Thoracic aorta (tissue), 2 donors: ENCODE results near the gene ARTN. TPM values are rescaled to one million over a fixed set of nuclear protein-coding genes. Genes with fewer than 3 reads are reported as not detected.

Experiments used
- ATAC-seq: fragments of 150-250 bp; one replicate; pipeline ENCODE4 v1.8.0; 2017; ENCODE audit warnings: low read depth; ENCODE audit not compliant: insufficient number of reproducible peaks, low FRiP score
- DNase-seq: peaks from one replicate; pipeline ENCODE4 v3.0.0-alpha.2; 2020; ENCODE audit warnings: low spot score
- H3K27ac ChIP-seq, 2 donors: fragments of 200-600 bp; sonication (generic); 1 replicate in 1 of 2; 2 replicates in 1 of 2; pipeline ENCODE4 v1.5.1; 2016; ENCODE audit warnings: mild to moderate bottlenecking in 2 of 2, moderate library complexity in 2 of 2
- H3K27me3 ChIP-seq: fragments of 200-600 bp; sonication (generic); replicated peaks from 2 replicates; pipeline ENCODE4 v1.6.0; 2016; ENCODE audit warnings: mild to moderate bottlenecking; ENCODE audit not compliant: insufficient read depth
- H3K36me3 ChIP-seq: fragments of 200-600 bp; sonication (generic); one replicate; pipeline ENCODE4 v1.5.1; 2016
- H3K4me1 ChIP-seq, 2 donors: fragments of 200-600 bp; sonication (generic); 1 replicate in 1 of 2; 2 replicates in 1 of 2; pipeline versions ENCODE4 v1.5.1 to v1.6.0; 2016; ENCODE audit warnings: low read depth in 2 of 2, mild to moderate bottlenecking in 1 of 2; ENCODE audit not compliant: control insufficient read depth in 1 of 2
- H3K4me3 ChIP-seq: fragments of 200-600 bp; sonication (generic); 2 replicates; pipeline ENCODE4 v1.5.1; 2016; ENCODE audit warnings: mild to moderate bottlenecking
- H3K9me3 ChIP-seq: fragments of 200-600 bp; sonication (generic); 2 replicates; pipeline ENCODE4 v1.5.1; 2016
- total RNA-seq, 2 donors: library from RNA; depleted of rRNA; stranded (reverse); fragments of >200 nt; gene quantifications; one replicate each; pipeline versions ENCODE4 v1.1.0 to v1.2.3, GENCODE V29; 2016
- TF ChIP-seq, protein P1 (sequence below): fragments of 200-600 bp; sonication (generic); IDR thresholded peaks from one replicate; pipeline ENCODE4 v1.5.1; 2019; ENCODE audit warnings: antibody characterized with exemption

ARTN gene
- total RNA-seq, 2 donors from 2014 or later = 3.8 to 6.1 TPM

DNA sequence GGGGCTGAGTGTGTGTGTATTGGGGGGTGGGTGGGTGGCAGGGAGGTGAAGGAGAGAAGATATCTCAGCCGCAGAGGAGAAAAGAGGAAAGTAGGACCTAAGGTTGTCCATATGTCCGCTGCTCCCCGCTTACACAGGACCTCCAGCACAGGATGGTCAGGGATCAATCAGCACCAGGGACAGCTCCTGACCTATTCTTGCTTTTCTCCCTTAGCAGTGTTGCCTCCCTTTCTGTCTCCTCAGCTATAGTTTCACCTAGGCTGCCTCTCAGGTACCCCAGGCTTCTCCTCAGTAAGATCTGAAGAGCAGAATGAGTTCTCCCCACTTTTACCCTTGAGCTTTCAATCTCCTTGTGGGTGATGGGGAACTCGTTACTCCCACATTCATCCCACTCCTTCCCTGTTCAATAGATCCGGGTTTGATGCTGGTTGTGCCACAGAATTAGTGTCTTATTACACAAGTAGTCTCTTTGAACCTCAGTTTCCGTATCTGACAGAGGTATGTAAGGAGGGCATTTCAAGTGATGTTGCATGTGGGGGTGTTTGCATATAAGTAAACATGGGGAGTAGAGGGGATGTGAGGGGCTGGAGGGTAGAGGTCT, 34.8 kb downstream of the ARTN start:
- Histone ChIP-seq H3K27ac (no peak overlapping the region), H3K36me3 (peaks cover 14% of the 10 kb centered on the region), H3K27me3 (no peaks in the 10 kb centered on the region), H3K9me3 (no peaks in the 10 kb centered on the region), H3K4me1 (peaks cover 7 to 19% of the 10 kb centered on the region in 2 donors), H3K4me3 (no peak overlapping the region)
- no peak for DNase-seq
- ATAC-seq = no peak
- TF ChIP-seq, protein P1, sequence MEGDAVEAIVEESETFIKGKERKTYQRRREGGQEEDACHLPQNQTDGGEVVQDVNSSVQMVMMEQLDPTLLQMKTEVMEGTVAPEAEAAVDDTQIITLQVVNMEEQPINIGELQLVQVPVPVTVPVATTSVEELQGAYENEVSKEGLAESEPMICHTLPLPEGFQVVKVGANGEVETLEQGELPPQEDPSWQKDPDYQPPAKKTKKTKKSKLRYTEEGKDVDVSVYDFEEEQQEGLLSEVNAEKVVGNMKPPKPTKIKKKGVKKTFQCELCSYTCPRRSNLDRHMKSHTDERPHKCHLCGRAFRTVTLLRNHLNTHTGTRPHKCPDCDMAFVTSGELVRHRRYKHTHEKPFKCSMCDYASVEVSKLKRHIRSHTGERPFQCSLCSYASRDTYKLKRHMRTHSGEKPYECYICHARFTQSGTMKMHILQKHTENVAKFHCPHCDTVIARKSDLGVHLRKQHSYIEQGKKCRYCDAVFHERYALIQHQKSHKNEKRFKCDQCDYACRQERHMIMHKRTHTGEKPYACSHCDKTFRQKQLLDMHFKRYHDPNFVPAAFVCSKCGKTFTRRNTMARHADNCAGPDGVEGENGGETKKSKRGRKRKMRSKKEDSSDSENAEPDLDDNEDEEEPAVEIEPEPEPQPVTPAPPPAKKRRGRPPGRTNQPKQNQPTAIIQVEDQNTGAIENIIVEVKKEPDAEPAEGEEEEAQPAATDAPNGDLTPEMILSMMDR = no peak

DNA sequence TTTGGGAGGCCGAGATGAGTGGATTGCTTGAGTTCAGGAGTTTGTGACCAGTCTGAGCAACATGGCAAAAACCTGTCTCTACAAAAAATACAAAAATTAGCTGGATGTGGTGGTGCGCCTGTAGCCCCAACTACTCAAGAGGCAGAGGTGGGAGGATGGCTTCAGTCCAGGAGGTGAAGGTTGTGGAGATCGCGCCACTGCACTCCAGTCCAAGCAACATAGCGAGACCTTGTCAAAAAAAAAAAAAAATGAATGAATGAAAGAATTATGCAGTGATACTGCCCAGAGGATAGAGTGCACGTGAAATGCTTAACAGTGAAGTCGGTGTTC, 35.8 kb downstream of the ARTN start:
- Histone ChIP-seq H3K4me1 (peaks cover 7 to 25% of the 10 kb centered on the region in 2 donors), H3K27me3 (no peaks in the 10 kb centered on the region), H3K9me3 (no peaks in the 10 kb centered on the region), H3K36me3 (peaks cover 6% of the 10 kb centered on the region), H3K27ac (no peak overlapping the region), H3K4me3 (peak overlapping the region; percentile 85)
- no peak for ATAC-seq
- TF ChIP-seq, protein P1 = no peak
- DNase-seq = no peak

DNA sequence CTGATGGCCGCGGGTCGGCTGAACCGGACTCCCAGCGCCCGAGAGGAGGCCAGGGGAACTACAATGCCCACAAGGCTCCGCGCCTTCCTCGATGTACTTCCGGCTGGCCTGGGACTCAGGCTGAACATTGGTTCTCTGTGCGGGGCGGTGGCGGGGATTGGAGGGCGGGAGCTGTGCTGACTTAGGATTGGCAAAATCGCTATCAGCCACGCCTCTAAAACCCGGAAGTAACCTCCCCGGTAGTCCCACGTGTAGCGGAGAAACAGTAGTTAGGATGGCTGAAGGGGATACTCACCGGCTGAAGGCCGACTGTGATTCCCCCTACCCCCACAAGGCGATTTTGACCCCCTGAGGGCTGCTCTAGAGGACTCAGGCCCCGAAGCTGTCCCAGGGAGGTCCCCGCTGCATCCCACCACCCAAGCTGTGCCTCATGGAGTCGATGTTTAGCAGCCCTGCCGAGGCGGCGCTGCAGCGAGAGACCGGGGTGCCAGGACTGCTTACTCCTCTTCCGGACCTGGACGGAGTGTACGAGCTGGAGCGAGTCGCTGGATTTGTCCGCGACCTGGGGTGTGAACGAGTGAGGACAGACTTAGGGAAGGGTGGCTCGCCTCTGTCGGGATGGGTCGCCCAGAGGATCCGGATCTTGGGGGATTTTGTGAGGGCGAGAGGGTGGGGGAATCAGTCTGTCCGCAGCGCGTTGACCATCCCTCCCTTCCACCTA, 36.3 kb downstream of the ARTN start, which contains the start of gene DPH2:
Gene DPH2 (plus strand): TSS at position 265 of the 721 bp plus-strand sequence. CDS start 166 bp downstream, at position 431.
- ATAC-seq (peak; percentile 96), DNase-seq (peak; percentile 96)
- peaks cover 6% of the 10 kb centered on the region for H3K36me3 ChIP-seq
- peaks cover 7 to 26% of the 10 kb centered on the region in 2 donors for H3K4me1 ChIP-seq
- no peaks in the 10 kb centered on the region for H3K27me3 ChIP-seq
- TF ChIP-seq, protein P1 = peak; percentile 55
- no peak within 1 kb of the TSS for H3K27ac ChIP-seq
- no peaks in the 10 kb centered on the region for H3K9me3 ChIP-seq
- H3K4me3 ChIP-seq = peak within 1 kb of the TSS; percentile 85

DNA sequence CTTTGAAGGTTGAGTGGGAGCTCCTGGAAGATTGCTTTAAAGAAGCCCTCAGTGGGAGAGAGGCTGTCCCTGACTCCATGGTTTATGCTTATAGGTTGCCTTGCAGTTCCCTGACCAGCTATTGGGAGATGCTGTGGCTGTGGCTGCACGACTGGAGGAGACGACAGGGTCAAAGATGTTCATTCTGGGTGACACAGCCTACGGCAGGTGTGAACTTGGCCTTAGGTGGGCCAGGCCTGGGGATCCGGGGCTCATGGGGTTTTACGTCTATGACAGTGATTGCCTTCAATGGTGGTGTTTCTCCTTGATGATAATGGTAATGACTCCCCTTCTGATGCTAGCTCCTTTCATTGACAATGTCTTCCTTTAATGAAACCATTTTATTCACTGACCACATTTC, 36.9 kb downstream of the ARTN start:
- ATAC-seq (no peak), DNase-seq (no peak)
- no peaks in the 10 kb centered on the region for H3K9me3 ChIP-seq
- H3K4me3 ChIP-seq = peak overlapping the region; percentile 85
- TF ChIP-seq, protein P1 = no peak
- no peaks in the 10 kb centered on the region for H3K27me3 ChIP-seq
- H3K4me1 ChIP-seq = peaks cover 8 to 28% of the 10 kb centered on the region in 2 donors
- H3K27ac ChIP-seq = no peak overlapping the region
- H3K36me3 ChIP-seq = peaks cover 6% of the 10 kb centered on the region

DNA sequence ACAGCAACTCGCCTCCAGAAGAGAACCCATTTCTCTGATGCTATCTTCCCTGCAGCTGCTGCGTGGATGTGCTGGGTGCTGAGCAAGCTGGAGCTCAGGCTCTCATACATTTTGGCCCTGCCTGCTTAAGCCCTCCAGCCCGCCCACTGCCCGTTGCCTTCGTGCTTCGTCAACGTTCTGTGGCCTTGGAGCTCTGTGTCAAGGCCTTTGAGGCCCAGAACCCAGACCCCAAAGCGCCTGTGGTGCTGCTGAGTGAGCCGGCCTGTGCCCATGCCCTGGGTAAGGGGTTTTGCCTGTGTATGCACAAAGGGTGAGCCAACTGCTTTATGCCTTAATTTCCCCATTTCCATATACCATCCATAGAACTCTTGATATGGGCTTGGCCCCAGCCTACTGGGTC, 37.3 kb downstream of the ARTN start:
- TF ChIP-seq, protein P1 = no peak
- Histone ChIP-seq H3K27me3 (no peaks in the 10 kb centered on the region), H3K4me3 (no peak overlapping the region), H3K36me3 (peaks cover 6% of the 10 kb centered on the region), H3K9me3 (no peaks in the 10 kb centered on the region), H3K27ac (no peak overlapping the region), H3K4me1 (peaks cover 12 to 32% of the 10 kb centered on the region in 2 donors)
- ATAC-seq = no peak
- no peak for DNase-seq
